K562 (cell line): ENCODE measurements around the gene MDC1. TPM values are rescaled to one million over a fixed set of nuclear protein-coding genes. Genes with fewer than 3 reads are reported as not detected.

ENCODE experiments used
- NELFE ChIP-seq: IDR thresholded peaks from 2 replicates; pipeline ENCODE4 v1.6.1; 2011; ENCODE audit warnings: mild to moderate bottlenecking; ENCODE audit not compliant: insufficient read depth, insufficient read length
- ZNF609 ChIP-seq: sonication (generic); formaldehyde crosslinking; IDR thresholded peaks from 2 replicates; pipeline ENCODE4 v1.8.1; 2023; ENCODE audit warnings: missing genetic modification reagents, mild to moderate bottlenecking, borderline replicate concordance
- polyA plus RNA-seq, 8 experiments: library from polyadenylated mRNA; depleted of rRNA in 4 of 8; stranded (reverse) in 5 of 8; unstranded in 3 of 8; fragments of >200 nt; fragmentation: Nextera tagmentation in 2 of 8; fragmentation: Illumina TruSeq in 1 of 8; extraction: Ambion mirVana in 2 of 8; extraction: Trizol in 1 of 8; gene quantifications; 2 replicates each; pipeline versions ENCODE4 v1.2.1 to v1.2.3, GENCODE V29; 2011 to 2014; ENCODE audit warnings: inconsistent platforms in 1 of 8, missing spikeins in 1 of 8
- total RNA-seq, 7 experiments: library from RNA; depleted of rRNA in 6 of 7; stranded (reverse); fragments of >200 nt in 6 of 7; fragmentation: Illumina TruSeq in 2 of 7; extraction: Trizol in 2 of 7; gene quantifications; 2 replicates each; pipeline versions ENCODE4 v1.2.1 to v1.2.3, GENCODE V29; 2011 to 2021; ENCODE audit warnings: low replicate concordance in 1 of 7
- TF ChIP-seq, protein P1 (sequence below): fragments of 250-450 bp; sonication (Bioruptor Pico); IDR thresholded peaks from 2 replicates; pipeline ENCODE4 v1.5.0; 2020; ENCODE audit warnings: mild to moderate bottlenecking, borderline replicate concordance
- TF ChIP-seq, protein P2 (sequence below): fragments of 200-600 bp; sonication (generic); IDR thresholded peaks from one replicate; pipeline ENCODE4 v1.6.1; 2012; ENCODE audit warnings: mild to moderate bottlenecking, low read depth, low read length, inconsistent platforms

MDC1 gene
- total and polyA plus RNA-seq, 9 of the 15 experiments (the other 6 are each of a cell fraction or from before 2014, with no cell fraction given) = 8.2 to 114 (median 20.0) TPM

DNA sequence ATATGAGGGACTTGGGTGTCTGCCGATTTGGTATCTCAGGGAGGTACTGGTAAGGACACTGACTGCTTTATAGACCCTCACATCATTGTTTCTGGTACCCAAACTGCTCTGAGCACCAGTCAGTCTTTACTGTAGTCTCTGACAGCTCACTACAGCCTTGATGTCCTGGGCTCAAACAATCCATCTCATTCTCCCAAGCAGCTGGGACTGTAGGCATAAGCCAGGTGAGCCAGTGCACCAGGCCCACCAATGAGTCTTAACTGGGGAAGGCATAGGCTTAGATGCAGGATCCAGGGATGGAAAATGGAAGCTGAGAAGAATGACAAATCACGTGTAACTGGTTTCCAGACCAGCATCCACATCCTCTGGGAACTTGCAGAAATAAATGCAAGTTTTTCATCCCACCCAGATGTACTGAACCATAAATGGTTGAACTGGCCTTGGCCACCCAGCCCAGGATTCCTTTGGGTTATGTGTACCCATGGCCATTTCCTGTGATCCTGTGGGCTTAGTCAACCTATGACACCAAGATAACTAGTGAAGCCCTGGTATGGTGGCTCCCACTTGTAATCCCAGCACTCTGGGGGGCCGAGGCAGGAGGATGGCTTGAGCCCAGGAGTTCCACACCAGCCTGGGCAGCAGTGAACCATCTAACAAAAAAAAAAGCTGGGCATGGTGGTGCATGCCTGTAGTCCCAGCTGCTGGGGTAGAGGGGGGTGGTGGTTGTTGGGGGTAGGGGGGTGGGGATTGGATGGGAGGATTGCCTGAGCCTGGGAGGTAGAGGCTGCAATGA lies 8.8 kb upstream of the MDC1 start (continued):
- TF ChIP-seq, protein P1, sequence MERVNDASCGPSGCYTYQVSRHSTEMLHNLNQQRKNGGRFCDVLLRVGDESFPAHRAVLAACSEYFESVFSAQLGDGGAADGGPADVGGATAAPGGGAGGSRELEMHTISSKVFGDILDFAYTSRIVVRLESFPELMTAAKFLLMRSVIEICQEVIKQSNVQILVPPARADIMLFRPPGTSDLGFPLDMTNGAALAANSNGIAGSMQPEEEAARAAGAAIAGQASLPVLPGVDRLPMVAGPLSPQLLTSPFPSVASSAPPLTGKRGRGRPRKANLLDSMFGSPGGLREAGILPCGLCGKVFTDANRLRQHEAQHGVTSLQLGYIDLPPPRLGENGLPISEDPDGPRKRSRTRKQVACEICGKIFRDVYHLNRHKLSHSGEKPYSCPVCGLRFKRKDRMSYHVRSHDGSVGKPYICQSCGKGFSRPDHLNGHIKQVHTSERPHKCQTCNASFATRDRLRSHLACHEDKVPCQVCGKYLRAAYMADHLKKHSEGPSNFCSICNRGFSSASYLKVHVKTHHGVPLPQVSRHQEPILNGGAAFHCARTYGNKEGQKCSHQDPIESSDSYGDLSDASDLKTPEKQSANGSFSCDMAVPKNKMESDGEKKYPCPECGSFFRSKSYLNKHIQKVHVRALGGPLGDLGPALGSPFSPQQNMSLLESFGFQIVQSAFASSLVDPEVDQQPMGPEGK (CRISPR knock-in tag) = peak; percentile 52; the same call in 1 of the 2 replicates
- TF ChIP-seq, protein P2, sequence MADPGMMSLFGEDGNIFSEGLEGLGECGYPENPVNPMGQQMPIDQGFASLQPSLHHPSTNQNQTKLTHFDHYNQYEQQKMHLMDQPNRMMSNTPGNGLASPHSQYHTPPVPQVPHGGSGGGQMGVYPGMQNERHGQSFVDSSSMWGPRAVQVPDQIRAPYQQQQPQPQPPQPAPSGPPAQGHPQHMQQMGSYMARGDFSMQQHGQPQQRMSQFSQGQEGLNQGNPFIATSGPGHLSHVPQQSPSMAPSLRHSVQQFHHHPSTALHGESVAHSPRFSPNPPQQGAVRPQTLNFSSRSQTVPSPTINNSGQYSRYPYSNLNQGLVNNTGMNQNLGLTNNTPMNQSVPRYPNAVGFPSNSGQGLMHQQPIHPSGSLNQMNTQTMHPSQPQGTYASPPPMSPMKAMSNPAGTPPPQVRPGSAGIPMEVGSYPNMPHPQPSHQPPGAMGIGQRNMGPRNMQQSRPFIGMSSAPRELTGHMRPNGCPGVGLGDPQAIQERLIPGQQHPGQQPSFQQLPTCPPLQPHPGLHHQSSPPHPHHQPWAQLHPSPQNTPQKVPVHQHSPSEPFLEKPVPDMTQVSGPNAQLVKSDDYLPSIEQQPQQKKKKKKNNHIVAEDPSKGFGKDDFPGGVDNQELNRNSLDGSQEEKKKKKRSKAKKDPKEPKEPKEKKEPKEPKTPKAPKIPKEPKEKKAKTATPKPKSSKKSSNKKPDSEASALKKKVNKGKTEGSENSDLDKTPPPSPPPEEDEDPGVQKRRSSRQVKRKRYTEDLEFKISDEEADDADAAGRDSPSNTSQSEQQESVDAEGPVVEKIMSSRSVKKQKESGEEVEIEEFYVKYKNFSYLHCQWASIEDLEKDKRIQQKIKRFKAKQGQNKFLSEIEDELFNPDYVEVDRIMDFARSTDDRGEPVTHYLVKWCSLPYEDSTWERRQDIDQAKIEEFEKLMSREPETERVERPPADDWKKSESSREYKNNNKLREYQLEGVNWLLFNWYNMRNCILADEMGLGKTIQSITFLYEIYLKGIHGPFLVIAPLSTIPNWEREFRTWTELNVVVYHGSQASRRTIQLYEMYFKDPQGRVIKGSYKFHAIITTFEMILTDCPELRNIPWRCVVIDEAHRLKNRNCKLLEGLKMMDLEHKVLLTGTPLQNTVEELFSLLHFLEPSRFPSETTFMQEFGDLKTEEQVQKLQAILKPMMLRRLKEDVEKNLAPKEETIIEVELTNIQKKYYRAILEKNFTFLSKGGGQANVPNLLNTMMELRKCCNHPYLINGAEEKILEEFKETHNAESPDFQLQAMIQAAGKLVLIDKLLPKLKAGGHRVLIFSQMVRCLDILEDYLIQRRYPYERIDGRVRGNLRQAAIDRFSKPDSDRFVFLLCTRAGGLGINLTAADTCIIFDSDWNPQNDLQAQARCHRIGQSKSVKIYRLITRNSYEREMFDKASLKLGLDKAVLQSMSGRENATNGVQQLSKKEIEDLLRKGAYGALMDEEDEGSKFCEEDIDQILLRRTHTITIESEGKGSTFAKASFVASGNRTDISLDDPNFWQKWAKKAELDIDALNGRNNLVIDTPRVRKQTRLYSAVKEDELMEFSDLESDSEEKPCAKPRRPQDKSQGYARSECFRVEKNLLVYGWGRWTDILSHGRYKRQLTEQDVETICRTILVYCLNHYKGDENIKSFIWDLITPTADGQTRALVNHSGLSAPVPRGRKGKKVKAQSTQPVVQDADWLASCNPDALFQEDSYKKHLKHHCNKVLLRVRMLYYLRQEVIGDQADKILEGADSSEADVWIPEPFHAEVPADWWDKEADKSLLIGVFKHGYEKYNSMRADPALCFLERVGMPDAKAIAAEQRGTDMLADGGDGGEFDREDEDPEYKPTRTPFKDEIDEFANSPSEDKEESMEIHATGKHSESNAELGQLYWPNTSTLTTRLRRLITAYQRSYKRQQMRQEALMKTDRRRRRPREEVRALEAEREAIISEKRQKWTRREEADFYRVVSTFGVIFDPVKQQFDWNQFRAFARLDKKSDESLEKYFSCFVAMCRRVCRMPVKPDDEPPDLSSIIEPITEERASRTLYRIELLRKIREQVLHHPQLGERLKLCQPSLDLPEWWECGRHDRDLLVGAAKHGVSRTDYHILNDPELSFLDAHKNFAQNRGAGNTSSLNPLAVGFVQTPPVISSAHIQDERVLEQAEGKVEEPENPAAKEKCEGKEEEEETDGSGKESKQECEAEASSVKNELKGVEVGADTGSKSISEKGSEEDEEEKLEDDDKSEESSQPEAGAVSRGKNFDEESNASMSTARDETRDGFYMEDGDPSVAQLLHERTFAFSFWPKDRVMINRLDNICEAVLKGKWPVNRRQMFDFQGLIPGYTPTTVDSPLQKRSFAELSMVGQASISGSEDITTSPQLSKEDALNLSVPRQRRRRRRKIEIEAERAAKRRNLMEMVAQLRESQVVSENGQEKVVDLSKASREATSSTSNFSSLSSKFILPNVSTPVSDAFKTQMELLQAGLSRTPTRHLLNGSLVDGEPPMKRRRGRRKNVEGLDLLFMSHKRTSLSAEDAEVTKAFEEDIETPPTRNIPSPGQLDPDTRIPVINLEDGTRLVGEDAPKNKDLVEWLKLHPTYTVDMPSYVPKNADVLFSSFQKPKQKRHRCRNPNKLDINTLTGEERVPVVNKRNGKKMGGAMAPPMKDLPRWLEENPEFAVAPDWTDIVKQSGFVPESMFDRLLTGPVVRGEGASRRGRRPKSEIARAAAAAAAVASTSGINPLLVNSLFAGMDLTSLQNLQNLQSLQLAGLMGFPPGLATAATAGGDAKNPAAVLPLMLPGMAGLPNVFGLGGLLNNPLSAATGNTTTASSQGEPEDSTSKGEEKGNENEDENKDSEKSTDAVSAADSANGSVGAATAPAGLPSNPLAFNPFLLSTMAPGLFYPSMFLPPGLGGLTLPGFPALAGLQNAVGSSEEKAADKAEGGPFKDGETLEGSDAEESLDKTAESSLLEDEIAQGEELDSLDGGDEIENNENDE = peak; percentile 15
- TF ChIP-seq NELFE (no peak), ZNF609 (CRISPR knock-in tag) (no peak)
